CD4-positive, alpha-beta T cell treated with Interleukin-15 for 1 hour (primary cell): ENCODE data around the gene GPRIN1.
"Not testable (repeated sequence)": the region's sequence is repeated elsewhere in the genome, so short reads cannot be mapped to it uniquely, and the experiment has no call there.

Source experiments
- DNase-seq: peaks from one replicate; pipeline ENCODE4 v3.0.0-alpha.2; 2020

The GPRIN1 gene

DNA sequence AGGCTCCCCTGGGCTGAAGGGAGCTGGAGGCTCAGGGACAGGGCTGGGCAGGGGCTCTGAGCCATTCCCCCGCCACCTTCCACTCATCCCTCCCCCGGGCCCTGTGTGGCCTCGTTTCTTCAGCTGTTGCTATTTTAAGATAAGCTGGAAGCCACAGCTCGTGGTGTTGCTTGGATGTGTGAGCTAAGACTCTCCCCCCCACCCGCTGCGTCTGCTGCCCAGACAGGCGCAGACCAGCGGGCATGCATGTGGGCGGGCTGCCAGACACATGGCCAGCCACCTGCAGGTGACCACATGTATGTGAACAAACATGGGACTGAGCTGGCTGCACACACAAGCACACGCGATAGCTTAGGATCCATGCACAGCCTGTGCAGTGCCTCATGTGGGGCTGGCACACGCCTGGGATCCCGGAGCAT lies 11.7 kb upstream of the GPRIN1 start:
- no peak for DNase-seq

DNA sequence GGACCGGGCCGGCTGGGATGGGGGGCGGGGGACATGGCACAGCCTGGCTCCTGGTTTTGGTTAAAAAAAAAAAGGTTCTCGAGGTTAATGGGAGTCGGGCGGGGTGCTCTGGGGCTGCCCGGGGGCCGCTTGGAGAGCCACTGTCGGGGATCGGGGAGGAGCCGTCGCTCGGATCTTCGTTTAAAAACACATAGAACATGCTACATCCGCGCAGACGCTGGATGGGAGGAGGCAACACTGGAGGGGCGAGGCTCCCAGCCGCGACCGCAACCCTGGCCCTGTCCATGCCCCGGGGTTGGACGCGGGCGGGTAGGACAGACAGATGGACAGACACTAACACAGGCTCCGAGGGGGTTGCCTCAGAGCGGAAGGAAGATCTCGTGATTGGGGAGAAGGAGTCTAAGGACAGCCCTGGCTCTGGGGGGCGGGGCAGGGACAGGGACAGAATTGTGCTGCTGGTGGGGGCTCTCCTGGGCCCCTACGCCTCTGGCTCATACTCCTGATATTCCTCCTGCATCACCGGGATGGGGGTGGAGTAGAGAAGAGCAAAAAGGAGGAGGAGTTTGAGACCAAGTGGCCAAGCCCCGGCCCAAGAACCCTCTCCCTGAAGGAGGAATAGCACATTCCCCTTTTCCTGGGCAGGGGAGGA lies 10.5 kb upstream of the GPRIN1 start:
- DNase-seq, result no peak

DNA sequence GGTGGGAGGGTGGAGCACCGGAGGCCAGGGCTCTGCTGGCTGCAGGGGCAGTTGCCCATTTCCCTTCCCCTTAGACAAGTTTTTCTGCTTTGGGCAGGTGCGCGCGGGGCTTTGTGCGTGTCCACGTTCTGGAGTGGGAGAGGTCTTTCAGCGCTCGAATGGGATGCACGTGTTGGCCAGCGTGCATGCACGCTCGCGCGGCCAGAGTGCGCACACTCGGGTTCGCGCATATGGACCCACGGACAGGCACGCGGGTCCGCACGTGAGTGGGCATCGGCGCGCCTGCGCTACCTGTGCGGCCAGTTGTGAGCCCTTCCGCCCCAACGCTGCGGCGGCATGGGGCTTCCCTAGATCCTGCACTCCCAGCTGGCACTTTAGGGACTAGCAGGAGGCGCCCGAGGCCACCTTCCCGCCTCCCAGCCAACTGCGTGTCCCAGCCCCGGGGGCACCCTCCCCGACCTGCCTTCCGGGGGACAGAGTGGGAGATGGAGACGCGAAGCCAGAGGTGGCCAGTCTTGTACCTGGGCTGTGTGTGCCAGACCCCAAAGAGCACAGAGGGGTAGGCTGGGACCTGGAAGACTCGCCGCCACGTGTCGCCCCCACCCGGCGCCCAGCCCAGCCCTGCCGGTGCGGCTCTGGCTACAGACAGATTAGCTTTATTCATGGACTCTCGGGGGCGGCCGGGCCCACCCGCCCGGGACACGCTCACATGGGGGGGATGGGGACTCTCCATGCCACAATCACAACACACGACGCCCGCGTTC lies 9.8 kb upstream of the GPRIN1 start:
- no peak for DNase-seq

DNA sequence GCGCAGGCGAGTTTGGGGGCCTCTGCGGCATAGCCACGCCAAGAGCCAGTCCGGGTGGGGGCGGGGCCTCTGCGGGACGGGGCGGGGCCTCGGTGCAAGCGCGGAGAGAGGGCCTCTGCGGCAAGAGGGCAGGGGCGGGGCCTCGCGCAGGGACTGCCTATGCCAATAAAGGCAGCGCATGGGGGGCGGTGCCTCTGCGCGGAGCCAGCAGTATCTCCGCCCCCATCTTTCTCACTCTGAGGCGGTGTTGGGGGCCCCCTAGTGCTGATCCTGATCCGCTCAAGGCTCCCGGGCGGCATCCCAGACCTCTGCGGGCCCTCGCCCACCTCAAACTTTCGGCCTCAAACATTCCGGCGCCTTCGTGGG lies 9.2 kb upstream of the GPRIN1 start:
- peak; percentile 87 for DNase-seq

DNA sequence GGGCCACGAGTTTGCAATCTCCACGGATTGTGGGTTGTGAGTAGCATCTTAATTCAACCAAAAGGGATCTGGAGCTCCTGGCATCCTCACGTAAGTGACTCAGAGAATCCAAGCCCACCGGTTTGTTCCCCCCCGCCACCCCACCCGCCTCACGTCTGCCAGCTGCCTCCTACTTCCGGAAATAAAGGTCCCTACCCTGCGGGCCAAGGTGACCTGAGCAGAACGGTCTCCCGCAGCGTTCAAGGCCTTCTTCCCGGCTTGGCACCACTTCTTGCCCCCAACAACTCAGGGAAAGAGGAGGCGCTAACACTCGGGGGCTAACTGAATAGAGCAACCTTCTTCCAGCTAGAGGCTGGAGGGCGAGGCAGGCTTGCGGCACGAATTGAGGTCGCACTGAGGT lies 8.8 kb upstream of the GPRIN1 start:
- no peak for DNase-seq

DNA sequence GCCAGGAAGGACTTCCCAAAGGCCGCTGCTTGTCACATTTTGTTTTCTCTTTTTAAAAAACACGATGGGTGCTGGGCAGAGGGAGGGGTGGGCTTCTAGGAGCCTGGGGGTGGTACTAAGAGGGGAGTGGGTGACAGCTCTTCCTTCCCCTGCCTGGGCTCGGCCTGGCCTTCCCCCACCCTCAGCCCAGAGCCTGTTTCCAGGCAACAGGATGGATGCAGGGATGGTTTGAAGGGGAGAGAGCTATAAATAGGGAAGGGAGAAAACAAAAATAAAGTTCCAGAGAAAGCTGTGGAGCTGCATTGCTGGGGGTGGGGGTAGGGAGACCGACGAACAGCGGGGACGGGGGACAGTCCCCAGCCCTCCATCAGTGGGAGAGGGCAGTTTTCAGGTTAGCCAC lies 6.6 kb upstream of the GPRIN1 start:
- no peak for DNase-seq

DNA sequence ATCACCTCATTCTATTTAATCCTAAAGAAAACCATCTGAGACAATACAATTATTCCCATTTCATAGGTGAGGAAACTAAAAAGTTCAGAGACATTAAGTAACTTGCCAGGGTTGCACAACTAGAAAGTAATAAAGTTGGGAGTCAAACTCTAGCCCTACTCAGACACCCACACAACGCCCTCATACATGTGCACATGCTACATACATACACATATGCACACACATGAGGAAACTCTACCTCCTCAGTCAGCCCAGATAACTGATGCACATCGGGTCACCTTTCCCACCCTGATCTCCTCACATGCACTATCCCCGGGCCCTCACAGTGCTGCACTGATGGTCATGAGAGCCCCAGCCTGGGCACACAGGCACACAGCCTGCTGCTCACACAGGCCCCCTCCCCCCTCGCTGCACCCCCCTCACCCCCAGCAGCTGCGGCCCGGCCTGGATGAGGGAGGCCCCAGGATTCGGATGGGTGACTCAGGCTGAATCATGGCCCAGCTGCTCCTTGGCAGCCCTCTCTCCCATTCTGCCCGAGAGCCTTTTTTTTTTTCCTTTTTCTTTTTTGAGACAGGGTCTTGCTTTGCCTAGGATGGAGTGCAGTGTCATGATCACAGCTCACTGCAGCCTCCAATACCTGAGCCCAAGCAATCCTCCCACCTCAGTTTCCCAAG lies 5.0 kb upstream of the GPRIN1 start:
- no peak for DNase-seq

DNA sequence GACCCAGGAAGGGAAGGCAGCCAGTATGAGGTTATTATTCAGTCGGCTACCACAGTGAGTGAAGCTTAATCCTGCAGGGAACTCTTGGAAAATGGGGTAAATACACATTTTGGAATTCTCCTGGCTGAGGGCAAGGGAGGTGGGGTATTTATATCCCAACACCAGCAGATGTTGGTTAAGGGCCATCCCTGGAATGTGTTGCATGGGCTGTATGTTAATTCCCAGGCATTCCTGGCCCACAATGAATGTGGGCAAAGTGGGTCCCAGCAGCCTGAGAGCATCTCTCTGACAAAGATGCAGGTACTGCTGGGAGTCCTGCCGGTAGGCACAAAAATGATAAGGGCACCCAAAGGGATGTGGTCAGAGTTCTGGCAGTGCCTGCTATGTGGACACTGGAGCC lies 2.9 kb upstream of the GPRIN1 start:
- DNase-seq, result no peak

DNA sequence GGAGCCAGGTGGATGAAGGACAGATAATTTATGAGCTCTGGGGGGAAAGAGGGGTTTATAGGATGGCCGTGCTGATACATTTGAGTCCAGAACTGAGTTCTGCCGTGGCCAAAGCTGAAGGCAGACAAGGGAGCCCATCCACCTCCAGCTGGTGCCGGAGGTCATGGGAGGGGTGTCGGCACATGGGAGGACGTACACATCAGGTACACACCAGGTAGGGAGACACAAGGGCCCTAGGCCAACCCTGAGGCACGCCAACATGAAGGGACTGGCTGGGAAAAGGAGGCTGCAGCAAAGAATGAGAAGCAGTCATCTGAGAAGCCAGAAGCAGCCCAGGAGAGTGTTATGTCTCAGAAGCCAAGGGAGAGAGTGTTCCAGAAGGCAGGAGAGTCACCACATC lies 2.1 kb upstream of the GPRIN1 start:
- DNase-seq, result no peak

DNA sequence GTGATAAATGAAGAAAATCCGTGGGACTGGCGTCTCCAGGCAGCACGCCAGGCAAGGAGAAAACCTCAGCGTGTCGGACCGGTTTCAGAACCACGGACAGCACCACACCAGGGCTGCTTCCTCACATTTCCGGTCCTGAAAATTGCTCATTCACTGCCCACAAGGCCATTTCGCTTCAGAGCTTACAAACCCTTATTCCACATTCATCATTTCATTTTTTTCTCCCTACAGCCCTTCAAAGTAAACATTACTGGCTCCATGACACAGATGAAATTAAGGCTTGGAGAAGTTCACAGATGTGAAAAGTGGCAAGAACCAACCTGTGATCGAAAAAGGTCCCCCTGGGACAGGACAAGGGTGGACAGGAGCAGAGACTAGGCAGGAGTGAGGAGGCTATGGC lies 1.5 kb upstream of the GPRIN1 start:
- peak; percentile 35 for DNase-seq

DNA sequence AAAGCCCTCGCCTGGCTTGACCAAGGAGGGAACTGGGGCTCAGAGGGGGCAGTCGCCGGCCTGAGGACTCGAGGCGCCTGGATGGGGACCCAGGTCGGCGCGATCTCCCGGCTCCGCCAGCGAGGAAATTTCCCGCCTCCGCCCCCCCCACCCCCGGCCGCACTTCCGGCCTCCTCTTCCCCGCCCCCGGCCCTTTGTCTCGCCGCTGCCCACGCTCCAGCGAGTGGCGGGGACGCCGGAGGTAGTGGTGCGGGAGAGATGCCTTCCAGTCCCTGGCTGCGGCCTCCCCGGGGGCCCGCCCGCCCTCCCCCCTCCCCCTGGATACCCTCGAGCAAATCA lies 448 bp upstream of the GPRIN1 start:
- DNase-seq, result no peak

DNA sequence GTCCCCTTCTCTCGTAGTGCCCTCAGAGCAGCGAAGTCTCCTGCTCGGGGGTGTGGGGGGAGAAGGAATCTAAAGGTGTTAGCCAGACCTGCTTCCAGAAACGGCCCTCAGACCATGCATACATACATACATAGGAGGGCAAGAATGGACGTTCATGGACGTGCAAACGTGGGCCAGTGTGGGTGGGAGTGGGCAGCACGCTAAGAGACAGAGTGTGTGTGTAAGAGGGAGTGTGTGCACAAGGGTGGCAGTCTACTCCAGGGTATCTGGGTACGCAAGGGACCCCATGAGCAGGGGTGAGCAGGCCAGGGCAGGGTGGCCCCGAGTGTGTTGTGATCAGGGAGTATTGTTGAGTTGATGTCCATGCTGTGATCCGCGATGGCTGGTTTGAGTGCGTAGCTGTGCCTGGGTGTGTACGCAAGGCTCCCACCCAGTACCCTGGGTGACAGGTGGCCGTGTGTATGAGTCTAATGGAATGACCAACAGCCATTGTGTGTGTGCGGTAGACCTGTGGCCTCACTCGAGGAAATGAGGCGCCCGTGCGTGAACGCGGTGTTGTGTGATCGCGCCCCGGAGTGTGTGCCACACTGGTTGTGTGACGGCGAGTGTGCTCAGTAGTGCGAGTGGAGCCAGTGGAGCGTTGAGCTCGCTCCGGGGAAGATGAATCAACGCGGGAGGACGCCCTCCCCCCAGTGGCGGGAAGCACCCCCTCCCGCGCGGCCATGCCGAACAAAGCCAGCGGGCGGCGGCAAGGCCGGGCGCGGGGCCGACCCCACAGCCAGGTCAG lies 826 bp downstream of the GPRIN1 start:
- peak; percentile 21 for DNase-seq

DNA sequence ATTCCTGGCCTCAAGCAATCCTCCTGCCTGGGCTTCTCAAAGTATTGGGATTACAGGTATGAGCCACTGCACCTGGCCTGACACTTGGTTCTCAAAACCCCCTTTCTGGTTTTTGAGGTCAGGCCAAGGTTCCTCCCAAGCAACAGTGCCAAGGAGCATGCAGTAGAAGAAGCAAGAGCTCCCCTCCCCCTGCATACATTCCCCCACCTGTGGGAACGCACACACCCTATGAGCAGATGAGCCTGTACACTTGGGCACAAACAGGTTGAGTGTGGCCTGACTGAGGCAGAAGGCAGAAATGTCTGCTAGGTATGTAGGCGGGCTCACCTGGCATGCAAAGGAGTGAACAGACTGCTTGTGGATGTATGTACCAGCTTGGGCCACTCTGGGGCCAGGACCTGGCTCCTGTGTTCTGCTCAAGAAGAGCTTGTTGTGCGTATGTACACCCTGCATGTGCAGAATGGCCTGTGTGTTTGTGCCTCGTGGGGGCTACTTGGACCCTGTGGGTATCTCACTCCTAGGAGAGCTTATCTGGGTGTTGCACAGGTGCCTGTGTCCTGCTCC lies 1.7 kb downstream of the GPRIN1 start:
- DNase-seq, result no peak

DNA sequence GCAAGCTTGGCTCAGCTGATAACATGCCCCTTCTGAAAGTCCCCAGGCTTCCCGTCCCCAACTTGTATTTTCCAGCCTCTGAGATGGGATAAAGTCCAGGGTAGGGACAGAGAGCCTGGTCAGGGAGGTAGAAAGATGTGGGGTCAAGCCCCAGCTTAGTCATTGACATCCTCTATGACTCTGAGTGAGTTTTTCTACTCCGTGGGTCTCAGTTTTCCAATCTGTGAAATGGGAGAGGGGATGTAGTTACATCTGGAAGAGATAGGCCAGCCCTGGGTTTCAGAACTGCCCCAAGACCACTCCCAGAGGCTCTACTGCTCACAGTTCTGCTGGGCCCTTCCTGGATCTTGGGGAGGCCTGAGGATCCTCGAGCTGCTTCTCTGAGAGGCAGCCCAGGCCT lies 3.1 kb downstream of the GPRIN1 start:
- no peak for DNase-seq

DNA sequence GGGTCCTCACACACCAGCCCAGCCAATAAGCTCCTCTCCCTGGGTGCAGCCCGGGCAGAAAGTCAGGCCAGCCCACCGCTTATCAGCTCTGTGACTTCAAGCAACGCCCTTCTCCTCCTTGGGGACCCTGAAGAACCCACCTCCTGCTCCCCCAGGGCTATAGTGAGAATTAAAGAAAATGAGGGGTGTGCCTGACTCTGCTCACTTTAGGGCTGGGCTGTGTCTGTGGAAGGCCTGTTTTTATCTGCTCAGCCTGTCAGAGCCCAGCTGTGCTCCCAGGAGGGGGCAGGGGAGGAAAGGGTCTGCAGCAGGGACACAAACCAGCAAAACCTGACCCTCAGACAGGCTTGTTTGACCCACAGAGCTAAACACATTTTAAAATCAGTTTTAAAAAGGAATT lies 3.9 kb downstream of the GPRIN1 start:
- DNase-seq, result no peak

DNA sequence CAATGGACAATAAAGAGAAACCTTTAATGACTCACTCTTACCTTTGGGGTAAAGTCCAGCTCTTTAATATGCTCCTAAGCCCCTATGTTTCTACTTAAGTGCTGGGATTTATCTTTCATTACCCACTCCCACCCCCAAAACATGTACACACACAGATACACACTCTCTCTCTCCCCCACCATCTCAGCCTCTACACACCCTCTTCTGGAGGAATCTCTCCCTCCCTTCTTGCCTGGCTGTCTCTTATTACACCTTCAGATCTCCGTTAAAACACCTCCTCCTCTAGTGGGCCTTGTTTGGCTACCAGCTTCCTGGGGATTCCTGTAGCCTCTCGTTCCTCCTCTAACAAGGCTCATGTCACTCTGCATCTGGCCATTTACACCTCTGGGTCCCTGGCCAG lies 6.9 kb downstream of the GPRIN1 start:
- no peak for DNase-seq

DNA sequence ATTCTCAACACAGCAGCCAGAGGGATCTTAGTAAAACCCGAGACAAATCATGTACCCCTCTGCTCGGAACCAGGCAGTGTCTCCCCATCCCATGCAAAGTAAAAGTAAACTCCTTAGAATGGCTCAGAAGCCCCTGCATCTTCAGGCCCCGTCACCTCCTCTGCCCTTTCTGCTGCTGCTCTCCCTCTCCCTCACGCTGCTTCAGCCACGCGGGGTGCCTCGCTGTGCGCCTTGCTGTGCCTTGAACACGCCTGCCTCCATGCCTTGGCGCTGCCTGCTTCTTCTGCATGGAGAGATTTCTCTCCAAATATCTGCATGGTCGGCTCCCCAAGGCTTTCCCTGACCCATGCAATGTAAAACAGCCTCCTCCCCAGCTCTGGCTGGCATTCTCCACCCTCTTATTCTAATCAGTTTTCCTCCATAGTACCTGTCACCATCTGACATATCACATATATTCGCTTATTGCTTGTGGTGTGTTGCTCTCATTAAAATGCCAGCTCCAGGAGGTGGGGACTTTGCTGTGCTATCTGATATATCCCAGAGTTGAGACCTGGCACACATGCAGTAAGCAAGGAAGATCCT lies 8.0 kb downstream of the GPRIN1 start:
- no peak for DNase-seq

DNA sequence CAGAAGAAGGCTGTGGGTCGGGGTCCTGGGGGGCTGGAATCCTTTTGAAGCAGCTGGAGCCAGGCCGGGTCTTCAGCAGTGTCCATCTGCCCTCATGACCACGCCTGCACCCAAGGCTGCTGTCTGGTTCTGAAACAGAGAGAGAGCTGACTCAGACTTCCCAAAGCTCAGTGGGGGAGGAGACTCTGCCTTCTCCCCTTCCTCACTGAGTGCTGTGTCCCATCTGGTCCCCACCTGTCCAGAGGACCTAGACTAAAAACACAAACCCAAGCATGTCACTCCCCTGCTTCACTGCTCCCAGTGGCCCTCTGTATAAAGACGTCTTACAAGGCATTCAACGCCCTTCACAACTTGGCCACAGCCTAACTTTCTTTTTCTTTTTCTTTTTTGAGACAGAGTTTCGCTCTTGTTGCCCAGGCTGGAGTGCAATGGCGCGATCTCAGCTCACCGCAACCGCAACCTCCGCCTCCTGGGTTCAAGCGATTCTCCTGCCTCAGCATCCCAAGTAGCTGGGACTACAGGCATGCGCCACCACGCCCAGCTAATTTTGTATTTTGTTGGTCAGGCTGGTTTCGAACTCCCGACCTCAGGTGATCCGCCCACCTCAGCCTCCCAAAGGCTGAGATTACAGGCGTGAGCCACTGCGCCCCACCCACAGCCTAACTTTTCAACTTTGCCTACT lies 10.1 kb downstream of the GPRIN1 start:
- DNase-seq, result not testable (repeated sequence)

DNA sequence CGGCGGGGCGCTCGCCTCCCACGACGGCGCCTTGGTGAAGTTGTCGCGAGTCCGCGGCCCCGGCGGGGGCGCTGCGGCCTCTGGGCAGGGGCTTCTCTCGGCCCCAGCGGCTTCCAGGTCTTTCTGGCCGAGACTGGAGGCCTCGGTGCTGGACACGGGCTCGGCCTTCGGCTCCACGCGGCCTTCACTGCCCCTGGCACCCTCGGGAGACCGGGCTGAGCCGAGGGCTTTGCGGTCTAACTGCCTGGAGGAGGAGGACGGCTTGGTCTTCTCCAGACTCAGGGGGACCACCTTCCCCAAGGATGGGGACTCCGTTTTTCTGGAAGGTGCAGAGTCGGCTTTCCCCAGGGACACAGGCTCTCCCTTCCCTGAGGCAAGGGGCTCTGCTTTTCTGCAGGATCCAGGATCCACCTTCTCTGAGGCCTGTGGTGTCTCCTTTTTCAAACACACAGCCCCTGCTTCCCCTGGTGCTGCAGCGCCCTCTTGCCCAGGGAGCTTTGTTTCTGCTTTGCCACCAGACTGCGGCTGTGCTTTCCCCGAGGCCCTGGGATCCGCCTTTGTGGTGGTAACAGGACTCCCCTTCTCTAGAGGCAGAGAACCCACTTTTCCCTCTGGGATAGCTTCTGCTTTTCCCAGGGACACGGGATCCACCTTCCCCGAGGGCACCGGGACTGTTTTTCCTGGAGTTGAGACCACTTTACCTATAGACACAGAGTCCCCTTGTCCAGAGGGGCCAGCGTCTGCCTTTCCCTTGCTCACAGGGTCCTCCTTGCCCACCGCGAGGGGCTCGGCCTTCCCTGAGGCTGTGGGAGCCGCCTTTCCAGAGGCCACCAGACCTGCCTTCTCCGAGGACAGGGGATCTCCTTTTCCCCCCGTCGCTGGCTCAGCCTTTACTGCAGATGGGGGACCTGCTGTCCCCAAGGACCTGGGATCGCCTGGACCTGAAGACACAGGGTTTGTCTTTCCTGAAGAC lies 12.3 kb downstream of the GPRIN1 start:
- no peak for DNase-seq

DNA sequence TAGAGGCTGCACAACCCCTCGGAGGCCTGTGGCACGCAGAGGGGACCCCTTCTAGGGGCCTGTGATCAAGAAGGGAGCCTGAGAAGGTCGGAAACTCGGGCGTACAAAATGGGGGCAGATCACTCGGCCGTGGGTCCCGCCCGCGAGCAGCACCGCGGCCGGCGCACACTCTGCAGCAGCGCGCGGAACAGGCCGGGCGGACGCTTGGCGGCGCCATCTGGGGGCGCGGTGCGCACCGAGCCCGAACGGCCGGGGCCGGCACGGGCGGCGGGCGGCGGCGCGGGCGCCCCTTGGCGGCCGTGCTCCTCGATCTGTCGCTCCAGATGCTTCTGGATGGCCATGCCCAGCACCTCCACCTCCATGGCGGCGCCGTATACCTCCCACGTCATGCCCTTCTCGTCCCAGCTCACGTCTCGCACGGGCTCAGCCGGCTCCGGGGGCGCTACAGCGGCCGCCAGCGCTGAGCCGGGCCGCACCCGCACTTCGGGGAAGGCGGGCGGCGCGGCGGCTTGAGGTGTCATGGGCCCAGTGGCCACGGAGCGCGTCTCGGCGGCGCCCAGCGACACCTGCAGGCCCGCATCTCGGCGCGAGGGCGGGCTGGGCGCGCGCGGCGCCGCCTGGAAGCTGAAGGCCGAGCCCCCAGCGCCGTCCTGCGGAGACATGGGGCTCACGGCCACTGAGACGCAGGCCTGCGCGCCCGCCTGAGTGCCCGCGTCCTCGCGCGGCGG lies 13.1 kb downstream of the GPRIN1 start:
- DNase-seq, result peak; percentile 74
